ENCODE results near the gene ECD.

The ECD gene

DNA sequence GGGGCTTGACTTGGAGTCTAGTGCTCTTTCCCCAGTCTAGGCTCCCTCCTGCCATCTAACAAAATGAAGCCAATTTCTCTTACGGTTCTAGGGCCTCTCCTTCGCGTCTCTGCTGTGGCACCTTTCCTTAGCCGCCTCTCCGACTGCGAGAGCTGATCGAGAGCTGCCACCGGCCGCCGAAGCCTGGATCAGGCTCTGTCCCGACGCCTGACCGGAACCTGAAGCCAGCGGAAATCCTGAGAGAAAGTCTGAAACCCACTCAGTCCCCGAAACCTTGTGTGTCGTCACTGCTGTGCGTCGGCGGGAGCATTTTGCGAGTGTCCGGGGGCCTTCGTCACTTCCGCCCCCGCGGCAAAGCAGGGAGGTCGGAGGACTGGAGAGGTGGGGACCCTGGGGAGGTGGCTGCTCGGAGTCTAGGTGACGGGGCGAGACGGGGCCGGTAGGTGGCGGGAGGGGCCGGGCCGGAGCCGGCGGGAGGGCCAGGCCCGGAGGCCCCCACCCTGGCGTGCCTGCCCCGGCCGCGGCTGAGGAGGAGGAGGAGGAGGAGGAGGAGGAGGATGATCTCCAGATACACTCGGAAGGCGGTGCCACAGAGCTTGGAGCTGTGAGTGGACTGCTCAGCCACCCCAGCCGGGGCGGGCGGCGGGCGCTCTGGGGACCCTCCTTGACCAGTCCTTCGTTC is at the start of gene ECD, which contains the start of gene FAM149B1:
ECD (minus strand) TSS at position 226 of the 682 bp plus-strand sequence. CDS start 4,071 bp downstream, outside the sequence.
FAM149B1 (plus strand) TSS at position 337 of the 682 bp plus-strand sequence; CDS start at position 558, 221 bp downstream.
- peak; percentile 49 for DNase-seq

GRCh38 chr10:73215749-73216148 is 47.9 kb upstream of the ECD start:
- DNase-seq = no peak

DNA sequence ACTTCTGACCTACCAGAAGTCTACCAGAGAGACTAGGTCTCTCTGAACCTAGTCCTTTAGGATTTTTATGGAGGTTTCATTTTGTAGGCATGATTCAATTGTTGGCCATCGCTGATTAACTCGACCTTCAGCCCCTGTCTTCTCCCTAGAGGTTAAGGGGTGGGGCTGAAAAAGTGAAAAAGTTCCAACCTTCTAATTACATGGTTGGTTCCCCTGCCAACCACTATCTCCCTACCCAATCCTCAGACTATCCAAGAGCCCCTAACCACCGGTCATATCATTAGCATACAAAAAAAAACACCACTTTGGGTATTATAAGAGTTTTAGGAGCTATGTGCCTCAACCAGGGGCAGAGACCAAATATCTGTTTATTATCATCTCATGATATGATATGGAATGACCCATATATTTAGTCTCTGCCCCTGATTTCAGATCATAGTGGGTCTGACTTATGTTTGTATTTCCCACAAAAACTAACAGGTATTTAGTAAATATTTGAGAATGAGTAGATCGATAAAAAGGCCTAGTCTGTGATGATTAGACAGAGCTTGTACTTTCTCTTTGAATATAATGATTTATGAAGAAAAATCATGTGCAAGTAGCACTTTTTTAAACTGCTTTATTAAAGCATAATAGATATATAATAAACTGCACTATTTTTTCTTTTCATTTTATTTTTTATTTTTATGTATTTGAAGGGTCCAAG is 43.5 kb upstream of the ECD start:
- DNase-seq = no peak

DNA sequence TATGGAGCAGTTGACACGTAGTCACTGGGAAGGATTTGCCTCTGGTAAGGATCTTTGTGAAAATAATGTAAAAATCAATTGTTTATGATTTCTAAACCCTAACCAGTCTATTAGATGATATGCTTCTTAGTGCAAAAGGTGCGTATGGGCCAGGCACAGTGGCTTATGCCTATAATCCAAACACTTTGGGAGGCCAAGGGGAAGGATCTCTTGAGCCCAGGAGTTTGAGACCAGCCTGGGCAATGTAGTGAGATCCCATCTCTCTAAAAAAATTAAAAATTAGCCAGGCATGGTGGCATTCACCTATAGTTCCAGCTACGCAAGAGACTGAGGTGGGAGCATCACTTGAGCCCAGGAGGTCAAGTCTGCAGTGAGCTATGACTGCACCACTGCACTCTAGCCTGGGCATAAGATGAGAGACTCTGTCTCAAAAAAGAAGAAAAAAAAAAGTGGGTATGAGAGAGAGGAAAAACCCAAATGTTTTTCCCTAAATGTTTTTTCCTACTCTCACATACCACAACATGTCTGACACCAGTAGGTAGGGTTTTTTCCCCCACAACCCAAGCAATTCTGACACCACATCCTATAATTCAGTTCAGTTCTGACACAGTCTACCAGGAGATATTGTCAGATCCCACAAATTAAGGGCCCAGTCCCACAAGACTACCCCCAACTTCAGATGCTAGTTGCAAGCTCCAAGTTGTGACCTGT is 42.7 kb upstream of the ECD start:
- DNase-seq = no peak

DNA sequence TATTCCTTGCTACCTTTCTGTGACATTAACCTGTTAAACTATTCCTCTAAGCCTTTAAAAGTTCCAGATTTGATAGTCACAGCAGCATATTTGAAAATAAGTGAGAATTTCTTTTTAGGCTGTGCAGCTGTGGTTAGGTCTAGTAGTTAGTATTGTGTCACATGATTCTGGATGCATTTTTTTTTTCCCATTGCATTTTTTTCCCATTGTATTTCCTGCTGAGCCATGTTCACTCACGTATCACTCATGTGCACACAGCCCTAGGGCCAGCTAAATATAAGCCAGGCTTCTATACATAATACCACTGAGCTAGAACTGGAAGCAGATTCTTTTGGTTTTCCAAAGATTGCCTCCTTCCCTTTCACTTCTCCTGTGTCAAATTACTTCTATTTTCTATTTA is 41.9 kb upstream of the ECD start:
- DNase-seq = no peak

GRCh38 chr10:73207883-73208282 is 40.1 kb upstream of the ECD start:
- no peak for DNase-seq

GRCh38 chr10:73206385-73206784 is 38.6 kb upstream of the ECD start:
- no peak for DNase-seq

DNA sequence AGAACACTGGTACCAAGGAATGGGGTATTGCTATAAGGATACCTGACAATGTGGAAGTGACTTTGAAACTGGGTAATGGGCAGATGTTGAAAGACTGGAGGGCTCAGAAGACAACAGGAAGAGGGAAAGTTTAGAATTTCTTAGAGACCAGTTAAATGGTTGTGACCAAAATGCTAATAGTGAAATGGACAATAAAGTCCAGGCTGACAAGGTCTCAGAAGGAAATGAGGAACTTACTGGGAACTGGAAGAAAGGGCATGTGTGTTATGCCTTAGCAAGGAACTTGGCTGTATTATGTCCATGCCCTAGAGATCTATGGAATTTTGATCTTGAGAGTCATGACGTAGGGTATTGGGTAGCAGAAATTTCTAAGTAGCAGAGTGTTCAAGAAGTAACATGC is 38.1 kb upstream of the ECD start:
- no peak for DNase-seq

DNA sequence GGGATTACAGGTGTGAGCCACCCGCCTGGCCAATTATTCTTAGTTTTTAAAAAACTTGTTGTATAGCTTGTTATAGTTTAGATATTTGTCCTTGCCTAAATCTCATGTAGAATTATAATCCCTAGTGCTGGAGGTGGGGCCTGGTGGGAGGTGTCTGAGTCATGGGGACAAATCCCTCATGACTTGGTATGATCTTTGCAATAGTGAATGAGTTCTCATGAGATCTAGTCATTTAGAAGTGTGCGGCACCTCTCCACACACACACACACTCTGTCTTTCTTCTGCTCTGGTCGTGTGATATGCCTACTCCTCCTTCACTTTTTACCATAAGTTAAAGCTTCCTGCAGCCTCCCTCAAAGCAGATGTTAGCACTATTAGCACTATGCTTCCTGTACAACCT is 37.3 kb upstream of the ECD start:
- no peak for DNase-seq

GRCh38 chr10:73190188-73190587 is 22.4 kb upstream of the ECD start:
- no peak for DNase-seq

GRCh38 chr10:73186266-73186665 is 18.5 kb upstream of the ECD start:
- no peak for DNase-seq

DNA sequence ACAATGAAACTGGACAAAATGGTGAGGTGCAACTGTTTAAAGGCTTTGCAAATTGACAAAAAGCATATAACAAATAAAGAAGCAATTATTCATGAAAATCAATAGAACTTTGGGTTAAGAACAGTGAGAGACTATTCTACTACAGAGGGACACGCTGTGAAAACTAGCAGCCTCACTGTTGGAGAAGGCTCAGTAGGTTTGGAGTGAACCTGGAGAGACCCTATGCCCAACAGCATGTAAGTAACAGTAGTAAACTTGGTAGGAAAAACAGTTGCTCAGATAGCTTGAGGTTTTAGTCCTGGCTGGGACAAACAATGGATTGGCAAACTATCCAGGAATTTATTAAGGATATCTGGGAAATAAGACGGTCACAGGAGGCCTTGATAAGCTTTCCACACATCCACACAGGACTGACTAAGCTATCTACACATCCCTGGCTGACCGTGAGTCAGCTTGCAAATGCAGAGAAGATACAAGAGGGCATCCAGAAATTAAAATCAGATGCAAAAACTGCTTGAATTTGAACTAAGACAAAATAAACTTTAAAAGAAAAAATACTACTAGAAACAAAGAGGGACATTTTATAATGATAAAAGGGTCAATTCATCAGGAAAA is 16.0 kb upstream of the ECD start:
- DNase-seq = no peak

DNA sequence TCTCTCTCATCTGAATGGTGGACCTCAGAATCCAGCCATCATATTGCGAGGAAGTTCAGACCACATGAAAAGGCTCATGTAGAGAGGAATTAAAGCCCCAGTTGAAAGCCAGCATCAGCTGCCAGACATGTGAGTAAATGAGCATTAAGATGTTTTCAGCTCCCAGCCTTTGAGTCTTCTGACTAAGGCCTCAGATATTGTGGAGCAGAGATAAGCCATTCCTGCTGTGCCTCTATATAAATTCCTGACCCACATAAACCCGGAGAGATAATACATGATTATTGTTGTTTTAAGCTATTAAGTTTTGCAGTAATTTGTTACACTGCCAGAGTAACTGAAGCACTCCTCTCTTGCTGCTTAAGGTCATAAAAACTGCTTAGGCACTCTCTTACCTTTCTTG is 14.8 kb upstream of the ECD start:
- no peak for DNase-seq

DNA sequence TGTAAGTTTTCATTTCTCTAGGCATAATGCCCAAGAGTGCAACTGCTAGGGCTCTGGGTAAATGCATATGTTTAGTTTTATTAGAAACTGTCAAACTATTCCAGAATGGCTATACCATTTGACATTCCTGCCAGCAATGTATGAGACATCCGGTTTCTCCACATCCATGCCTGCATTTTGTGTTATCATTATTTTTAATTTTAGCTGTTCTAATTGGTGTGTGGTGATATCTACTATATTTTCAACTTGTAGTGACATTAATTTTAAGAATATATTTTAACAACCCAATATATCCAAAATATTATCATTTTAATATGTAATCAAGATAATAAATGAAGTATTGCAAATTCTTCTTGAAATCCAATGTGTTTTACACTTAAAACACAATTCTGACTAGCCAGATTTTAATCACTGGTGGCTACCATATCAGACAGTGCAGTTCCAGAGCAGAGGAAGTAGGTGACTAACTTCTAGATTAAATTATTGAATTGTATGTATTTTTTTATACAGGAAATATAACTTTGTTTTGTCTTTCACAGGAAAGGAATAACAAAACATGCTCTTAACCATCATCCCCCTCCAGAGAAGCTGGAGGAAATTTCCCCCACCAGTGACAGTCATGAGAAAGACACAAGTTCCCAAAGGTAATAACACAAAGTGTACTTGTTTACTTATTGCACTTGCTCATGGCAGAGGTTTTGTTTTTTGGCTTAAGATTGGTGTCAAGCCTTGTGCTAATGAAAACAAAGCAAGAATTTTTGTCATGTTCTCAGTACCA is 6.5 kb upstream of the ECD start:
- no peak for DNase-seq

DNA sequence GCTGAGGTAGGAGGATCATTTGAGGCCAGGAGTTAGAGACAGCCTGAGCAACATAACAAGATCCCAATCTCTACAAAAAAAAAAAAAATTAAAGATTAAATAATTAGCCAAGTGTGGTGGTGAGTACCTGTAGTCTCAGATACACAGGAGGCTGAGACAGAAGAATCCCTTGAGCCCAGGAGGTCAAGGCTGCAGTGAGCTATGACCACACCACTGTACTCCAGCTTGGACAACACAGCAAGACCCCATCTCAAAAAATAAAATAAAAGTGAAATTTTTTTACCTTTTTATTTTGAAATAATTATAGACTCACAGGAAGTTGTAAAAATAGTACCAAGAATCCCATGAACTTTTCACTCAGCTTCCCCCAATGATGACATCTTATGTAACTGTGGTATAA is 5.1 kb upstream of the ECD start:
- DNase-seq = no peak

- no peak for DNase-seq
These were observed 1.5 kb upstream of the ECD start for GRCh38 chr10:73169320-73169719.

DNA sequence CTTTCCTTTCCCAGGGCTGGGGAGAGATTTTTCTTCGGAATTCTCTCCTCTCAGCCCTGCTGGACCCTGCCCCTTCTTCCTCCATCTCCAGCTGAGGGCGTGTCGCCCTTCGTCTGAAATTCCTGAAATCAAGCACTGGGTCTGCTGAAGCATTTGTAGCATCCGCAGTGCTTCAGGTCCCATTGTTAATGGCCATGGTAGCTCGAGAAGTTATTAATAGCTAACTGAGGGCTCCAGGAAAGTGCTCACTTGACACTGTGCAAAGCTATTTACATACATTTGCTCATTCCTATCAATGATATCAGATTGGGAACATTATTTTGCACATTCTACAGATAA is 626 bp upstream of the ECD start:
- DNase-seq = no peak

- no peak for DNase-seq
These were observed 388 bp downstream of the ECD start for GRCh38 chr10:73167458-73167782.

- no peak for DNase-seq
These were observed 836 bp downstream of the ECD start for GRCh38 chr10:73166972-73167371.

DNA sequence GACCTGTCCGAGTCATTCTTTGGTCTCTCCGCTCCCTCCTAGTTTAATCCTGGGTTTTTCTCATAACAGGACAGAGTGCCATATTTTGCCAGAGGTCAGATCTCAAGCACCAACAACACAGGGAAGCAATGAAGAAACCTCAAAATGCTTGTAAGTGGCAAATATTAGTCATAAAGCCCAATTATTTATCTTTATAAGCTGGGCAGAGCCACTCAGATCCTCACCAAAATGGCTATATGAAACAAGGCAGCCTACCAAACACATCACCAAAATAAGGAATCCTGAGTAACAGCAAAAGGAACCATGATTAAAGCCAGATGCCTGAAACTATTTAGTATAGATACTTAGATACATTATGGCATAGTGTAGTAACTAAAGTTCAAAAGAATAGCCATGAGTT is 4.7 kb downstream of the ECD start:
- DNase-seq = no peak

- no peak for DNase-seq
These were observed 6.1 kb downstream of the ECD start for GRCh38 chr10:73161662-73162061.

DNA sequence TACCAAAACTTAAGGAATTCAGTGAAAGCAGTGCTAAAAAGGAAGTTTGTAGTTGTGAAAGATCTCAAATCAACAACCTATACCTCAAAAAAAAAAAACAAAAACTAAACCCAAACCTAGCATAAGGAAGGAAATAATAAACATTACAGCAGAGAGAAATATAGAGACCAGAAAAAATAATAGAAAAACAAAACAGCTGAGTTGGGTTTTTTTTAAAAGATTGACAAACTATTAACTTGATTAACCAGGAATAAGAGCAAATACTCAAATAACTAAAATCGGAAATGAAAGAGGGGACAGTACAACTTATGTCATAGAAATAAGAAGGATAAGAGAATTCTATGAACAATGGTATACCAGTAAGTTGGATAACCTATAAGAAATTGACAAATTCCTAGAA is 6.7 kb downstream of the ECD start:
- DNase-seq = no peak

GRCh38 chr10:73159038-73159648 is 8.7 kb downstream of the ECD start:
- peak; percentile 0 for DNase-seq

All from COR-L47 (cell line).